ENCODE results near the gene TEDC1. TPM values are rescaled to one million over a fixed set of nuclear protein-coding genes. Genes with fewer than 3 reads are reported as not detected.

TEDC1 gene
- total and polyA plus RNA-seq, 2 donors, result 17.9 to 23.3 TPM

GRCh38 chr14:105481886-105482457 is 9.1 kb upstream of the TEDC1 start:
- peak overlapping the region; percentile 85 to 86 for H3K27ac ChIP-seq (ENCODE audit: low read depth in 1 of 2, low read length in 1 of 2)
- peaks cover 49 to 98% of the 10 kb centered on the region in 2 donors for H3K27me3 ChIP-seq (ENCODE audit: control insufficient read depth in 2 of 2, insufficient read depth in 1 of 2, low read length in 1 of 2)
- H3K4me3 ChIP-seq (ENCODE audit: low read length in 2 of 2), result peak overlapping the region in 1 of 2 donors; percentile 19
- 4% methylated on average over 18 of the region's 18 CpGs for WGBS
- H3K4me1 ChIP-seq (ENCODE audit: control insufficient read depth in 2 of 2, insufficient read depth in 2 of 2, low read length in 2 of 2), result peaks cover 18 to 57% of the 10 kb centered on the region in 2 donors
- peaks cover 8 to 18% of the 10 kb centered on the region in 2 donors for H3K9me3 ChIP-seq (ENCODE audit: control insufficient read depth in 2 of 2, insufficient read depth in 1 of 2, low read length in 1 of 2)
- peak; percentile 78 to 95 (median 86) for DNase-seq (ENCODE audit: low read depth in 6 of 9, low spot score in 9 of 9)
- no peaks in the 10 kb centered on the region for H3K36me3 ChIP-seq (ENCODE audit: control insufficient read depth in 2 of 2, insufficient read depth in 2 of 2, low read length in 1 of 2)

GRCh38 chr14:105482486-105483110 is 8.4 kb upstream of the TEDC1 start:
- peak overlapping the region; percentile 76 to 83 for H3K27ac ChIP-seq (ENCODE audit: low read depth in 1 of 2, low read length in 1 of 2)
- H3K27me3 ChIP-seq (ENCODE audit: control insufficient read depth in 2 of 2, insufficient read depth in 1 of 2, low read length in 1 of 2), result peaks cover 49 to 99% of the 10 kb centered on the region in 2 donors
- no peaks in the 10 kb centered on the region for H3K36me3 ChIP-seq (ENCODE audit: control insufficient read depth in 2 of 2, insufficient read depth in 2 of 2, low read length in 1 of 2)
- peaks cover 18 to 62% of the 10 kb centered on the region in 2 donors for H3K4me1 ChIP-seq (ENCODE audit: control insufficient read depth in 2 of 2, insufficient read depth in 2 of 2, low read length in 2 of 2)
- no peak for DNase-seq (ENCODE audit: low read depth in 6 of 9, low spot score in 9 of 9)
- H3K9me3 ChIP-seq (ENCODE audit: control insufficient read depth in 2 of 2, insufficient read depth in 1 of 2, low read length in 1 of 2), result peaks cover 5 to 12% of the 10 kb centered on the region in 2 donors
- WGBS, result 93% methylated on average over 18 of the region's 18 CpGs
- H3K4me3 ChIP-seq (ENCODE audit: low read length in 2 of 2), result no peak overlapping the region

DNA sequence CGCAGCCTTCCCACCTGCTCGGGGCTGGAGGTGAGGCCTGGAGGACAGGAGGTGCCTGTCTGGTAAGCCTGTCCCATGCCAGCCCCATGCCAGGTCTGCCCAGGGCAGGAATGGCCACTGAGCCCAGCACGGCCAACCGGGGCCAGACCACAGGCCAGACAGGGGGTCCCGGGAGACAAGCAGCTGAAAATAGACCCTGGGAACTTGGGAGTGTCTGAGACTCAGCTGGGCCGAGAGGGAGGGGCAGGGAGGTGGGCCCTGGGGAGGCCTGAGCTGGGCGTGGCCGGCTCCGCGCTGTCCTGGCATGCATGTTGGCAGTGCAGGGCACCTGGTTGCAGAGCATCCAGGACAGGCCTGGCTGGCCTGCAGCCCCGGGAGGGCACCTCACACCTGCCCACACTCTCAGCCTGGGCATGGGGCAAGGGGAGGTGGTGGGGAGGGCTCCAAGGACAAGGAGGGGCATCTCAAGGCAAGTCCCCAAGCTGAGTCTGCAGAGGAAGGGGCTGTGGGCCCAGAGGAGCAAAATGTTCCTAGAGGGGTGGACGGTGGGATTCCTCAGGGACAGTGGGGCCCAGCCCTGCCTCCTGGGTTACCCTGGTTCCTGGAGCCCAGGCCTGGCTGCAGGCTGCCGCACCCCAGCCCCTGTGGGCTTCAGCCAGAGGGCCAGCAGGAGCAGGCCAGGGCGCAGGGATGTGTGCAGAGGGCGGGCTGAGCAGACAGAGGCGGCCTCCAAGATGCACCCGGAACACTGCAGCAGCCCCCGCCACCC is 7.6 kb upstream of the TEDC1 start:
- H3K4me1 ChIP-seq (ENCODE audit: control insufficient read depth in 2 of 2, insufficient read depth in 2 of 2, low read length in 2 of 2), result peaks cover 24 to 71% of the 10 kb centered on the region in 2 donors
- no peak overlapping the region for H3K27ac ChIP-seq (ENCODE audit: low read depth in 1 of 2, low read length in 1 of 2)
- H3K36me3 ChIP-seq (ENCODE audit: control insufficient read depth in 2 of 2, insufficient read depth in 2 of 2, low read length in 1 of 2), result no peaks in the 10 kb centered on the region
- H3K4me3 ChIP-seq (ENCODE audit: low read length in 2 of 2), result no peak overlapping the region
- peaks cover 41 to 96% of the 10 kb centered on the region in 2 donors for H3K27me3 ChIP-seq (ENCODE audit: control insufficient read depth in 2 of 2, insufficient read depth in 1 of 2, low read length in 1 of 2)
- peaks cover 0 to 7% of the 10 kb centered on the region in 2 donors for H3K9me3 ChIP-seq (ENCODE audit: control insufficient read depth in 2 of 2, insufficient read depth in 1 of 2, low read length in 1 of 2)
- 90% methylated on average over 18 of the region's 18 CpGs for WGBS
- DNase-seq (ENCODE audit: low read depth in 6 of 9, low spot score in 9 of 9), result no peak

DNA sequence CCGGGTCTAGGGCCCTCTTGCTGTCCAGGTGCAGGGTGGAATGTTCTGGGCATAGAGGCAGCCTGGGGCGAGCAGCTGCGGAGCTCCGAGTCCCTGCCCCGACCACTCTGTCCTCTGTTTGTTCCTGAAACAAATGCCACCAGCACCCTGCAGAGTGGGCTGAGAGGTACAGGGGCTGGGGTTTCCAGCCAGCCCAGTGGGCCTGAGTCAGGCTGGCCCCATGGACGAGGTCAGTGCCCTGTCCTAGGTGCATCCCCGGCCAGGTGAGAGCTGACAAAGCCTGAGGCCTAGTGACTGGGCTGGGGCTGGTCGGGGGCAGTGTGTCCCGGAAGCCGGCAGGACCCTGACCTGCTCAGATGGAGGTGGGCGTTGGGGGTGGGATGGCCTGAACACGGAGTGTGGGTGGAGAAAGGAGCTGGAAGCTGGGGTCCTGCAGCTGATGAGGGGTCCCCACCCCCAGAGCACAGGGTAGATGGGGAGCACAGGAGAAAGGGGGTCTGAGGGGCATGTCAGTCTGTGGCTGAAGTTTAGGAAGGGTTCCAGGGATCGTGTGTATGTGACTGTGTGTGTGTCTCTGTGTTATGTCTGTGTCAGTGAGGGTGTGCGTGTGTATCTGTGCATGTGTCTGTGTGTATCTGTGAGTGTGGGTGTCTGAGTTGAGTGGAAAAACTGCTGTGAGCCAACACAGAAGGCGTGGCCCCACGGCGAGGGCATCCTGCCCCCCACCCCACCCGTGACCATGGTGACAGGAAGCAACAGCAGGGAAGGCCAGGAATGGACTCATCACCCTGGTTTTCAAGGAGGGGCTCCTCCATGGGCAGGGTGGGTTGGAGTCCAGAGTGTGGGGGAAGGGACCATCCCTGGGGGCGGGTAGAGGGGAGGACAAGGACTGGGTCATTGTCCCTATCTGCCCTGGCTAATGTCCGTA is 6.7 kb upstream of the TEDC1 start:
- no peak overlapping the region for H3K27ac ChIP-seq (ENCODE audit: low read depth in 1 of 2, low read length in 1 of 2)
- 90% methylated on average over 20 of the region's 20 CpGs for WGBS

GRCh38 chr14:105484997-105485393 is 6.1 kb upstream of the TEDC1 start:
- H3K4me3 ChIP-seq (ENCODE audit: low read length in 2 of 2), result no peak overlapping the region
- no peak overlapping the region for H3K27ac ChIP-seq (ENCODE audit: low read depth in 1 of 2, low read length in 1 of 2)
- H3K27me3 ChIP-seq (ENCODE audit: control insufficient read depth in 2 of 2, insufficient read depth in 1 of 2, low read length in 1 of 2), result peaks cover 27 to 82% of the 10 kb centered on the region in 2 donors
- H3K36me3 ChIP-seq (ENCODE audit: control insufficient read depth in 2 of 2, insufficient read depth in 2 of 2, low read length in 1 of 2), result no peaks in the 10 kb centered on the region
- no peak for DNase-seq (ENCODE audit: low read depth in 6 of 9, low spot score in 9 of 9)
- 97% methylated on average over 16 of the region's 16 CpGs for WGBS
- peaks cover 0 to 4% of the 10 kb centered on the region in 2 donors for H3K9me3 ChIP-seq (ENCODE audit: control insufficient read depth in 2 of 2, insufficient read depth in 1 of 2, low read length in 1 of 2)
- H3K4me1 ChIP-seq (ENCODE audit: control insufficient read depth in 2 of 2, insufficient read depth in 2 of 2, low read length in 2 of 2), result peaks cover 36 to 82% of the 10 kb centered on the region in 2 donors

More for the DNA sequence above, 6.7 kb upstream of the TEDC1 start:
- H3K27me3 ChIP-seq (ENCODE audit: control insufficient read depth in 2 of 2, insufficient read depth in 1 of 2, low read length in 1 of 2), result peaks cover 33 to 88% of the 10 kb centered on the region in 2 donors
- H3K9me3 ChIP-seq (ENCODE audit: control insufficient read depth in 2 of 2, insufficient read depth in 1 of 2, low read length in 1 of 2), result peaks cover 0 to 7% of the 10 kb centered on the region in 2 donors
- no peaks in the 10 kb centered on the region for H3K36me3 ChIP-seq (ENCODE audit: control insufficient read depth in 2 of 2, insufficient read depth in 2 of 2, low read length in 1 of 2)
- peaks cover 32 to 79% of the 10 kb centered on the region in 2 donors for H3K4me1 ChIP-seq (ENCODE audit: control insufficient read depth in 2 of 2, insufficient read depth in 2 of 2, low read length in 2 of 2)
- peak in 1 of 9 donors; percentile 34 for DNase-seq (ENCODE audit: low read depth in 6 of 9, low spot score in 9 of 9)
- H3K4me3 ChIP-seq (ENCODE audit: low read length in 2 of 2), result no peak overlapping the region

DNA sequence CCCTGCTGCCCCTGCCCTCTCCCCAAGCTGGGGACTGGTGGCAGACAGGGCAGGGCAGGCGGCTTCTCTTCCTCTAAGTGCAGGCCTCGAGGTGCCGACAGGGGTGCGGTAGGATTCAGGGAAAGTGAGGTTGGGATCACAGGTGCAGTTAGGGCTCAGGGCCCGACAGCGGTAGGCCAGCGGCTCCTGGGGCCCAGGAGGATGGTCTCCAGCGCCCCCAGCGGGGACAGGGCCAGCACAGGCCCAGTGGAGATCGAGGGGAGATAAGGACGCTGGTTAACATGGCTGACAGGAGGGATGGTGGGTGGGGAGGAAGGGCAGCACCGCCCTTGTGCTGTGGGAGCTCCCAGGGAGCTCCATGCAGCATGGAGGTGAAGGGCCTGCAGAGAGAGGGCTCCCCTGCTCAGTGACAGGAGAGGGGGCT is 5.3 kb upstream of the TEDC1 start:
- peak in 1 of 9 donors; percentile 52 for DNase-seq (ENCODE audit: low read depth in 6 of 9, low spot score in 9 of 9)
- WGBS, result 36% methylated on average over 12 of the region's 12 CpGs
- H3K9me3 ChIP-seq (ENCODE audit: control insufficient read depth in 2 of 2, insufficient read depth in 1 of 2, low read length in 1 of 2), result peaks cover 0 to 4% of the 10 kb centered on the region in 2 donors
- no peaks in the 10 kb centered on the region for H3K36me3 ChIP-seq (ENCODE audit: control insufficient read depth in 2 of 2, insufficient read depth in 2 of 2, low read length in 1 of 2)
- peak overlapping the region in 1 of 2 donors; percentile 15 for H3K27ac ChIP-seq (ENCODE audit: low read depth in 1 of 2, low read length in 1 of 2)
- peaks cover 20 to 74% of the 10 kb centered on the region in 2 donors for H3K27me3 ChIP-seq (ENCODE audit: control insufficient read depth in 2 of 2, insufficient read depth in 1 of 2, low read length in 1 of 2)
- peaks cover 36 to 80% of the 10 kb centered on the region in 2 donors for H3K4me1 ChIP-seq (ENCODE audit: control insufficient read depth in 2 of 2, insufficient read depth in 2 of 2, low read length in 2 of 2)
- no peak overlapping the region for H3K4me3 ChIP-seq (ENCODE audit: low read length in 2 of 2)

GRCh38 chr14:105486163-105486973 is 4.7 kb upstream of the TEDC1 start, which contains the start of gene CRIP1:
Gene CRIP1, plus strand, starts transcription at chr14:105486886. Its CDS starts 374 bp downstream, at chr14:105487260.
- peaks cover 31 to 74% of the 10 kb centered on the region in 2 donors for H3K4me1 ChIP-seq (ENCODE audit: control insufficient read depth in 2 of 2, insufficient read depth in 2 of 2, low read length in 2 of 2)
- H3K9me3 ChIP-seq (ENCODE audit: control insufficient read depth in 2 of 2, insufficient read depth in 1 of 2, low read length in 1 of 2), result peaks cover 0 to 2% of the 10 kb centered on the region in 2 donors
- no peaks in the 10 kb centered on the region for H3K36me3 ChIP-seq (ENCODE audit: control insufficient read depth in 2 of 2, insufficient read depth in 2 of 2, low read length in 1 of 2)
- peaks cover 17 to 68% of the 10 kb centered on the region in 2 donors for H3K27me3 ChIP-seq (ENCODE audit: control insufficient read depth in 2 of 2, insufficient read depth in 1 of 2, low read length in 1 of 2)
- WGBS, result 10% methylated on average over 56 of the region's 56 CpGs
- H3K27ac ChIP-seq (ENCODE audit: low read depth in 1 of 2, low read length in 1 of 2), result peak within 1 kb of the TSS; percentile 66 to 86
- H3K4me3 ChIP-seq (ENCODE audit: low read length in 2 of 2), result peak within 1 kb of the TSS; percentile 61 to 62
- no peak for DNase-seq (ENCODE audit: low read depth in 6 of 9, low spot score in 9 of 9)
